Endodermal cell (in vitro differentiated cells): ENCODE measurements around the gene TSPAN4. TPM values are rescaled to one million over a fixed set of nuclear protein-coding genes. Genes with fewer than 3 reads are reported as not detected.

Experiments used
- DNase-seq: peaks from one replicate; pipeline ENCODE4 v3.0.0-alpha.2; 2017
- H3K27ac ChIP-seq: 2 replicates; pipeline ENCODE4 v1.5.1; 2013; ENCODE audit warnings: mild to moderate bottlenecking, low read depth, low read length, moderate library complexity
- H3K27me3 ChIP-seq: 2 replicates; pipeline ENCODE4 v1.6.1; 2013; ENCODE audit warnings: mild to moderate bottlenecking, low read length, moderate library complexity; ENCODE audit not compliant: insufficient read depth, control insufficient read depth, poor library complexity, severe bottlenecking
- H3K36me3 ChIP-seq: 2 replicates; pipeline ENCODE4 v1.7.0; 2013; ENCODE audit warnings: mild to moderate bottlenecking, low read length, moderate library complexity; ENCODE audit not compliant: control insufficient read depth, insufficient read depth
- H3K4me1 ChIP-seq: one replicate; pipeline ENCODE4 v1.7.0; 2013; ENCODE audit warnings: low read length; ENCODE audit not compliant: control insufficient read depth, insufficient read depth
- H3K4me3 ChIP-seq: 2 replicates; pipeline ENCODE4 v1.5.1; 2013; ENCODE audit warnings: mild to moderate bottlenecking, low read length, moderate library complexity
- H3K9ac ChIP-seq: 2 replicates; pipeline ENCODE4 v1.6.1; 2013; ENCODE audit warnings: mild to moderate bottlenecking, low read length, moderate library complexity; ENCODE audit not compliant: poor library complexity, severe bottlenecking; ENCODE audit errors: extremely low read depth
- H3K9me3 ChIP-seq: 2 replicates; pipeline ENCODE4 v1.6.1; 2013; ENCODE audit warnings: mild to moderate bottlenecking, low read length, moderate library complexity; ENCODE audit not compliant: control insufficient read depth
- H3K27ac Mint-ChIP-seq: 2 replicates; pipeline ENCODE4 v1.8.0; 2020; ENCODE audit warnings: mixed read lengths
- H3K27me3 Mint-ChIP-seq: 2 replicates; pipeline ENCODE4 v1.8.0; 2021; ENCODE audit warnings: mild to moderate bottlenecking, mixed read lengths; ENCODE audit not compliant: insufficient read depth
- H3K36me3 Mint-ChIP-seq: 2 replicates; pipeline ENCODE4 v1.8.0; 2020; ENCODE audit warnings: low read depth, mixed read lengths
- H3K4me1 Mint-ChIP-seq: 2 replicates; pipeline ENCODE4 v1.8.0; 2020; ENCODE audit warnings: mixed read lengths
- H3K4me3 Mint-ChIP-seq: 2 replicates; pipeline ENCODE4 v1.8.0; 2020; ENCODE audit warnings: mild to moderate bottlenecking, moderate library complexity, mixed read lengths
- H3K9me3 Mint-ChIP-seq: 2 replicates; pipeline ENCODE4 v1.8.0; 2020; ENCODE audit warnings: mild to moderate bottlenecking, mixed read lengths
- WGBS, 2 experiments: methylation state at CpG; one replicate each; pipeline versions ENCODE4 v1.1.5 to v1.1.7; 2013; ENCODE audit warnings: missing lambda C conversion rate in 2 of 2, mixed read lengths in 1 of 2; ENCODE audit not compliant: insufficient coverage in 1 of 2, insufficient read length in 1 of 2; 5-methylcytosine and 5-hydroxymethylcytosine counted together
- total RNA-seq, 2 donors: library from RNA; stranded (reverse); fragmentation: NEBNext Ultra II Directional in 1 of 2; extraction: Animal tissue kit (Norgen Biotek cat#: 25700) in 1 of 2; gene quantifications; 2 replicates in 1 of 2; 3 replicates in 1 of 2; pipeline ENCODE4 v1.2.1, GENCODE V29; 2021
- TF ChIP-seq, protein P1 (sequence below): fragments of 200-600 bp; sonication (generic); conservative IDR thresholded peaks from 2 replicates; pipeline ENCODE4 v1.5.0; 2021; ENCODE audit warnings: antibody characterized with exemption, mild to moderate bottlenecking

The TSPAN4 gene
- total RNA-seq, 2 donors from 2014 or later: 56.8 to 71.1 TPM

DNA sequence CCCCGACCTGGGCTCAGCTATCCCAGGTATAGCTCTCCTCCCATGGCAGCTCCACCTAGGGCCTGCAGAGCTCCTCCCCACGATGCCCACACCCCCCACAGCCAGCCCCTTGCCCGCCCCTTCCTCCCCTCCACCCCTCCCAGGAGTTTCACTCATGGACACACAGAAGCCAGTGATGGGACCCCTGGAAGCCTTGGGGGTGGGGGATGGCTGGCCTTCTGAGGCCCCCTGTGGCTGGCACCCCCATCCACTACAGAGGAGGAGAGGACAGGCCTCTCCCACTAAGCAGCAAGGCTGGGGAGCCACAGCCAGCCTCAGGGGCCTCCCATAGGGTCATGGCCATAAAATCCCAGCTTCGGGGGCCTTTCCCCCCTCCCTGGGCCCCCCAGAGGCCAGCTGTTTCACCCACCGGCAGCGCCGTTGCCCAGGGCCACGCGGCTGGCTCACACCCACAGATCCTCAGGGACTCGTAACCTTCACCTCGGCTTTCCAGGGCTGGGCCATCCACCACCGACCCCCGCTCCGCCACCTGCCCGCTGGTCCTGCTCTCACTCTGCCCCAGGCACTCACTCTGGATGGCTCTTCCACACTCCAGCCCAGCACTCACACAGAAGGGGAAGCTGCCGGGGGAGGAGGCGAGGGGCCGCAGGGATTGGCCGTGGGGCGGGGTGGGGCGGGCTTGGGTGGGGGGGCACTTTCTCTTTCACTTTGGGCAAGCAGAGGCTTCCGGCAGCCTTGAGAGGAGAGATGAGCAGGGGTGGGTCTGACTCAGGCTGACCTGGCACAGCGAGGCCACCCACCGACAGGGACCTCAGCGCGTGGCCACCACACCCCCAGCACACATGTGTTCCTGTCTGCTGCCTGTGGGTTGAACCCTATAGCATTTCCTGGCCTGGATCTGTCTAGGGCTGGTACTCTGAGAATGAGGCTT is 46.8 kb upstream of the TSPAN4 start:
- Mint-ChIP-seq H3K27me3 (no peaks in the 10 kb centered on the region), H3K27ac (no peak overlapping the region), H3K4me3 (no peak overlapping the region), H3K36me3 (peaks cover 13% of the 10 kb centered on the region), H3K4me1 (peaks cover 4% of the 10 kb centered on the region), H3K9me3 (no peaks in the 10 kb centered on the region)
- 73 to 75% methylated on average over 10 to 22 of the region's 26 CpGs for WGBS, 2 experiments
- Histone ChIP-seq H3K27ac (peak overlapping the region; percentile 41), H3K27me3 (no peaks in the 10 kb centered on the region), H3K4me3 (peak overlapping the region; percentile 87), H3K36me3 (peaks cover 8% of the 10 kb centered on the region), H3K9me3 (no peaks in the 10 kb centered on the region), H3K9ac (no peak overlapping the region), H3K4me1 (peaks cover 4% of the 10 kb centered on the region)
- TF ChIP-seq, protein P1, sequence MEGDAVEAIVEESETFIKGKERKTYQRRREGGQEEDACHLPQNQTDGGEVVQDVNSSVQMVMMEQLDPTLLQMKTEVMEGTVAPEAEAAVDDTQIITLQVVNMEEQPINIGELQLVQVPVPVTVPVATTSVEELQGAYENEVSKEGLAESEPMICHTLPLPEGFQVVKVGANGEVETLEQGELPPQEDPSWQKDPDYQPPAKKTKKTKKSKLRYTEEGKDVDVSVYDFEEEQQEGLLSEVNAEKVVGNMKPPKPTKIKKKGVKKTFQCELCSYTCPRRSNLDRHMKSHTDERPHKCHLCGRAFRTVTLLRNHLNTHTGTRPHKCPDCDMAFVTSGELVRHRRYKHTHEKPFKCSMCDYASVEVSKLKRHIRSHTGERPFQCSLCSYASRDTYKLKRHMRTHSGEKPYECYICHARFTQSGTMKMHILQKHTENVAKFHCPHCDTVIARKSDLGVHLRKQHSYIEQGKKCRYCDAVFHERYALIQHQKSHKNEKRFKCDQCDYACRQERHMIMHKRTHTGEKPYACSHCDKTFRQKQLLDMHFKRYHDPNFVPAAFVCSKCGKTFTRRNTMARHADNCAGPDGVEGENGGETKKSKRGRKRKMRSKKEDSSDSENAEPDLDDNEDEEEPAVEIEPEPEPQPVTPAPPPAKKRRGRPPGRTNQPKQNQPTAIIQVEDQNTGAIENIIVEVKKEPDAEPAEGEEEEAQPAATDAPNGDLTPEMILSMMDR: no peak
- peak; percentile 77 for DNase-seq

DNA sequence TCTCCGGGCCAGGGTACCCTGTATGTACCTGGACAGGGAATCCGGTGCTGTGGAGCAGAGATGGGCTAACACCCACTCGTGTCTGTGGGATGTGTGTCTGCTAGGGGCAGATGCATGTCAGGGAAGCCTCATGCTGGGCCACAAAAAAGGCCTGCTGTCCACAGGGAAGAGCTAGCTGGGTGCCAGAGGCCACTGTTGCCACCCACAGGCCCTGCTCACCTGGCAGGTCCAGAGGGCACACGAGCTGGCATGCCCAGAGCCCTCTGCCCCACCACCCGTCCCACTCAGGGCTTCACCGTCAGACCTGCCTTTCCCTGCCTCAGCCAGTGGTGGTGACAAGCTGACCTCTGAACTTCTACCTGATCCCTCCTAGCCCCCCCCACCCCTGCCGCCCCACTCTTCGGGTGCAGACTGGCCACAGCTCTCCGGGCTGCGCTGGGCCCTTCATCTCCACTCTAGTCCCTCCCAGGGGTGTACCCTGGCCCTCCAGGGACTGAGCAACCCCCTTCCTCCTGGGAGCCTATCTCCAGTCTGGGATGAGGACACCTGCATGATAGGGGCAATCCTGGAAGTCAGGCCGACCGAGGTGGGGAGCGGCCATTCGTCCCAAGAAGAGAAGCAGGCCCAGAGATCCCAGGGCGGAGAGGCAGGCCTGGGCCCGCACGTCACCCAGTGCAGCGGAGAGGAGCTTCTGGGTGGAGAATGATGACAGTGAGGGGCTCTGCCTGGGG is 45.9 kb upstream of the TSPAN4 start:
- Histone ChIP-seq H3K27me3 (no peaks in the 10 kb centered on the region), H3K9me3 (no peaks in the 10 kb centered on the region), H3K27ac (peak overlapping the region; percentile 95), H3K4me1 (peaks cover 4% of the 10 kb centered on the region), H3K4me3 (peak overlapping the region; percentile 87), H3K36me3 (peaks cover 8% of the 10 kb centered on the region), H3K9ac (peak overlapping the region; percentile 74)
- peak overlapping the region; percentile 85 for H3K27ac Mint-ChIP-seq
- H3K27me3 Mint-ChIP-seq: no peaks in the 10 kb centered on the region
- WGBS, 2 experiments: 44 to 59% methylated on average over 12 to 18 of the region's 18 CpGs
- no peak for DNase-seq
- H3K36me3 Mint-ChIP-seq: peaks cover 10% of the 10 kb centered on the region
- peaks cover 4% of the 10 kb centered on the region for H3K4me1 Mint-ChIP-seq
- TF ChIP-seq, protein P1: no peak
- H3K4me3 Mint-ChIP-seq: peak overlapping the region; percentile 76
- H3K9me3 Mint-ChIP-seq: no peaks in the 10 kb centered on the region

DNA sequence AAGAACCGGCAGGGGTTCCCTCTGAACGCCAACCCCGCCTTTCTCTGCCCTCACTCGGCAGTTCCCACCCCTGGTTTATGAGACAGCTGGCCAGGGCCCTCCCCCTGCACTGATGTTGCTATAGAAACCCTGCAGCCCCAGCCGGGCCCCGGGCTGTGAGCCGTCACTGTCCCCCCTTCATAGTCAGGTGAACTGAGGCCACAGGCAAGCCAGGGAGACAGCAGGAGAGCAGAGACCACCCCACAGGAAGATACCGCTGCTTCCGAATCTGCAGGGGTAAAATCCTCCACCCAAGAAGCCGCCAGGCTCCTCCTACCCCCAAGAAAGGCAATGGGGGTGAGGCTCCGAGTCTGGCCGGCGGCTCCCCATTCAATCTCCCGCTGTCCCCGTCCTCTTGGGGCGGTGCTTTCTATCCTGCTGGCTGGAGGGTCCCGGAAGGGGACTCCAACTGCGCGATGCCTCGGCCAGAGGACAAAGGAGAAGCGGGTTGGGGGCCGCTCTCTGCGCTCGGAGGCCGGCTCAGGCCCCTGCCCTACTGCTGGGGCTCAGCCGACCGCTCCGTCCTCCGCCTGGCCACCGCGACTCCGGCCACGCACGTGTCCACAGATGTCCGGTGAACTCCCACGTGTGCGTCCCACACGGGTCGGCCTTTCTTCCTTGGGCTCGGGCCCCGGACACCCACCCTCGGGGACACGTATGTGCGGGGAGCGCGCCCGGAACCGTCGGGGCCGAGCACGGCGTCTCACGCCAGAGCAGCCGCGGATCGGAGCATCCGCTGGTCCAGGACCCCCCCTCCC is 45.2 kb upstream of the TSPAN4 start:
- peak overlapping the region; percentile 87 for H3K4me3 ChIP-seq
- 0 to 1% methylated on average over 27 to 57 of the region's 57 CpGs for WGBS, 2 experiments

More for the DNA sequence above, 45.2 kb upstream of the TSPAN4 start:
- Histone ChIP-seq H3K36me3 (peaks cover 13% of the 10 kb centered on the region), H3K9me3 (no peaks in the 10 kb centered on the region), H3K4me1 (peaks cover 4% of the 10 kb centered on the region), H3K27ac (peak overlapping the region; percentile 95), H3K9ac (peak overlapping the region; percentile 74), H3K27me3 (no peaks in the 10 kb centered on the region)
- H3K27me3 Mint-ChIP-seq: no peaks in the 10 kb centered on the region
- TF ChIP-seq, protein P1: no peak
- H3K27ac Mint-ChIP-seq: peak overlapping the region; percentile 85
- peaks cover 7% of the 10 kb centered on the region for H3K36me3 Mint-ChIP-seq
- no peaks in the 10 kb centered on the region for H3K9me3 Mint-ChIP-seq
- H3K4me1 Mint-ChIP-seq: peaks cover 4% of the 10 kb centered on the region
- DNase-seq: peak; percentile 87
- H3K4me3 Mint-ChIP-seq: peak overlapping the region; percentile 76
